Endometrial microvascular endothelial cells (primary cell): ENCODE measurements around the gene ERO1A. TPM values are rescaled to one million over a fixed set of nuclear protein-coding genes. Genes with fewer than 3 reads are reported as not detected.

Experiments used
- in situ Hi-C: cut with HindIII; loops from 2 replicates; pipeline ENCODE4 v1.10.0; 2017; ENCODE audit warnings: low sequenced_read_pairs, low pct_unique_long_range_greater_than_20kb; ENCODE audit errors: inconsistent ontology term
- total RNA-seq: library from RNA; depleted of rRNA; stranded (reverse); fragments of >200 nt; gene quantifications from one replicate; pipeline ENCODE4 v1.2.3, GENCODE V29; 2015; ENCODE audit errors: inconsistent ontology term

The ERO1A gene
- total RNA-seq, 1 donor from 2014 or later = 75.7 TPM

- in situ Hi-C loops = no loop called here
Measured at GRCh38 chr14:52619687-52620086, 75.7 kb downstream of the ERO1A start.

GRCh38 chr14:52618602-52619001 lies 76.8 kb downstream of the ERO1A start:
- in situ Hi-C loops = no loop called here

GRCh38 chr14:52610187-52610586 lies 85.2 kb downstream of the ERO1A start:
- in situ Hi-C loops = no loop called here

- in situ Hi-C loops = no loop called here
Measured at GRCh38 chr14:52609445-52610044, 85.8 kb downstream of the ERO1A start.

GRCh38 chr14:52607061-52607460 lies 88.3 kb downstream of the ERO1A start:
- in situ Hi-C loops = no loop called here

- in situ Hi-C loops = no loop called here
Measured at GRCh38 chr14:52602131-52602530, 93.2 kb downstream of the ERO1A start.

GRCh38 chr14:52599974-52600373 lies 95.4 kb downstream of the ERO1A start:
- in situ Hi-C loops = no loop called here

GRCh38 chr14:52598568-52598967 lies 96.8 kb downstream of the ERO1A start:
- in situ Hi-C loops = no loop called here

GRCh38 chr14:52596861-52597260 lies 98.5 kb downstream of the ERO1A start:
- in situ Hi-C loops = no loop called here

GRCh38 chr14:52596320-52596719 lies 99.0 kb downstream of the ERO1A start:
- in situ Hi-C loops = no loop called here

- in situ Hi-C loops = no loop called here
Measured at GRCh38 chr14:52590318-52590717, 105.0 kb downstream of the ERO1A start.

Other genes with a start within 250 kb of the ERO1A start
- gene TXNDC16, start 143.1 kb downstream of the ERO1A start, total RNA-seq = 2.5 TPM
- 1.4 TPM for gene GPR137C, start 142.7 kb downstream of the ERO1A start, total RNA-seq
- gene PSMC6, start 11.6 kb upstream of the ERO1A start, total RNA-seq = 147 TPM
- gene STYX, start 34.6 kb upstream of the ERO1A start, total RNA-seq = 26.0 TPM
- gene GNPNAT1, start 96.0 kb upstream of the ERO1A start, total RNA-seq = 47.3 TPM